HUES6 (cell line): Measurements from ENCODE around the gene TNS3.

ENCODE experiments used
- H3K27ac ChIP-seq: 2 replicates; pipeline ENCODE4 v1.7.0; 2013; ENCODE audit warnings: low read depth, mild to moderate bottlenecking, low read length, inconsistent platforms
- H3K27me3 ChIP-seq: 2 replicates; pipeline ENCODE4 v1.6.1; 2013; ENCODE audit warnings: low read length; ENCODE audit not compliant: control insufficient read depth, insufficient read depth
- H3K36me3 ChIP-seq: 2 replicates; pipeline ENCODE4 v1.6.1; 2013; ENCODE audit warnings: low read length; ENCODE audit not compliant: control insufficient read depth, insufficient read depth
- H3K4me1 ChIP-seq: 2 replicates; pipeline ENCODE4 v1.6.1; 2013; ENCODE audit warnings: low read length; ENCODE audit not compliant: control insufficient read depth, insufficient read depth
- H3K4me3 ChIP-seq: 2 replicates; pipeline ENCODE4 v1.5.1; 2013; ENCODE audit warnings: low read depth, low read length
- H3K9ac ChIP-seq: one replicate; pipeline ENCODE4 v1.6.1; 2013; ENCODE audit warnings: mild to moderate bottlenecking, low read length
- H3K9me3 ChIP-seq: 2 replicates; pipeline ENCODE4 v1.6.1; 2013; ENCODE audit warnings: low read depth, low read length; ENCODE audit not compliant: control insufficient read depth, insufficient read depth

Gene TNS3

GRCh38 chr7:47479821-47480575 is 101.9 kb downstream of the TNS3 start:
- no peaks in the 10 kb centered on the region for H3K36me3 ChIP-seq
- peak overlapping the region; percentile 13; the same call in 1 of the 2 replicates for H3K4me3 ChIP-seq
- H3K4me1 ChIP-seq, result peaks cover 63% of the 10 kb centered on the region
- no peak overlapping the region for H3K9ac ChIP-seq
- H3K27me3 ChIP-seq, result peaks cover 25% of the 10 kb centered on the region
- H3K9me3 ChIP-seq, result peaks cover 8% of the 10 kb centered on the region
- no peak overlapping the region for H3K27ac ChIP-seq

- no peaks in the 10 kb centered on the region for H3K36me3 ChIP-seq
- H3K4me1 ChIP-seq, result peaks cover 66% of the 10 kb centered on the region
- peaks cover 25% of the 10 kb centered on the region for H3K27me3 ChIP-seq
- no peaks in the 10 kb centered on the region for H3K9me3 ChIP-seq
- H3K27ac ChIP-seq, result no peak overlapping the region
- no peak overlapping the region for H3K4me3 ChIP-seq
- H3K9ac ChIP-seq, result no peak overlapping the region
Measured at GRCh38 chr7:47478926-47479711, 102.8 kb downstream of the TNS3 start.

- H3K27ac ChIP-seq, result no peak overlapping the region
- peaks cover 25% of the 10 kb centered on the region for H3K27me3 ChIP-seq
- H3K9ac ChIP-seq, result no peak overlapping the region
- H3K4me3 ChIP-seq, result no peak overlapping the region
- no peaks in the 10 kb centered on the region for H3K9me3 ChIP-seq
- peaks cover 68% of the 10 kb centered on the region for H3K4me1 ChIP-seq
- no peaks in the 10 kb centered on the region for H3K36me3 ChIP-seq
Measured at GRCh38 chr7:47478017-47478344, 103.9 kb downstream of the TNS3 start.

GRCh38 chr7:47477191-47478016 is 104.5 kb downstream of the TNS3 start:
- H3K36me3 ChIP-seq, result no peaks in the 10 kb centered on the region
- H3K4me1 ChIP-seq, result peaks cover 73% of the 10 kb centered on the region
- no peak overlapping the region for H3K27ac ChIP-seq
- no peak overlapping the region for H3K4me3 ChIP-seq
- peaks cover 19% of the 10 kb centered on the region for H3K27me3 ChIP-seq
- no peak overlapping the region for H3K9ac ChIP-seq
- H3K9me3 ChIP-seq, result no peaks in the 10 kb centered on the region

- peaks cover 73% of the 10 kb centered on the region for H3K4me1 ChIP-seq
- H3K4me3 ChIP-seq, result no peak overlapping the region
- H3K27me3 ChIP-seq, result peaks cover 6% of the 10 kb centered on the region; the same call in 1 of the 2 replicates
- no peaks in the 10 kb centered on the region for H3K9me3 ChIP-seq
- H3K27ac ChIP-seq, result no peak overlapping the region
- H3K9ac ChIP-seq, result no peak overlapping the region
- H3K36me3 ChIP-seq, result no peaks in the 10 kb centered on the region
Measured at GRCh38 chr7:47475880-47476227, 106.1 kb downstream of the TNS3 start.

- Histone ChIP-seq H3K9me3 (no peaks in the 10 kb centered on the region), H3K27ac (no peak overlapping the region), H3K36me3 (no peaks in the 10 kb centered on the region), H3K9ac (peak overlapping the region; percentile 9), H3K4me3 (no peak overlapping the region), H3K27me3 (peaks cover 6% of the 10 kb centered on the region; the same call in 1 of the 2 replicates), H3K4me1 (peaks cover 73% of the 10 kb centered on the region)
Measured at GRCh38 chr7:47474937-47475879, 106.7 kb downstream of the TNS3 start.

GRCh38 chr7:47474211-47474936 is 107.5 kb downstream of the TNS3 start:
- Histone ChIP-seq H3K36me3 (no peaks in the 10 kb centered on the region), H3K4me3 (no peak overlapping the region), H3K4me1 (peaks cover 65% of the 10 kb centered on the region), H3K27me3 (no peaks in the 10 kb centered on the region), H3K27ac (no peak overlapping the region), H3K9me3 (no peaks in the 10 kb centered on the region), H3K9ac (no peak overlapping the region)

- Histone ChIP-seq H3K27me3 (no peaks in the 10 kb centered on the region), H3K9me3 (no peaks in the 10 kb centered on the region), H3K4me1 (peaks cover 60% of the 10 kb centered on the region), H3K4me3 (no peak overlapping the region), H3K9ac (no peak overlapping the region), H3K36me3 (no peaks in the 10 kb centered on the region), H3K27ac (no peak overlapping the region)
Measured at GRCh38 chr7:47473499-47474210, 108.3 kb downstream of the TNS3 start.

GRCh38 chr7:47472444-47473157 is 109.3 kb downstream of the TNS3 start:
- Histone ChIP-seq H3K9me3 (no peaks in the 10 kb centered on the region), H3K27ac (no peak overlapping the region), H3K4me3 (no peak overlapping the region), H3K9ac (no peak overlapping the region), H3K4me1 (peaks cover 50% of the 10 kb centered on the region), H3K27me3 (no peaks in the 10 kb centered on the region), H3K36me3 (no peaks in the 10 kb centered on the region)
